ENCODE data around the gene ZNF648.

DNA sequence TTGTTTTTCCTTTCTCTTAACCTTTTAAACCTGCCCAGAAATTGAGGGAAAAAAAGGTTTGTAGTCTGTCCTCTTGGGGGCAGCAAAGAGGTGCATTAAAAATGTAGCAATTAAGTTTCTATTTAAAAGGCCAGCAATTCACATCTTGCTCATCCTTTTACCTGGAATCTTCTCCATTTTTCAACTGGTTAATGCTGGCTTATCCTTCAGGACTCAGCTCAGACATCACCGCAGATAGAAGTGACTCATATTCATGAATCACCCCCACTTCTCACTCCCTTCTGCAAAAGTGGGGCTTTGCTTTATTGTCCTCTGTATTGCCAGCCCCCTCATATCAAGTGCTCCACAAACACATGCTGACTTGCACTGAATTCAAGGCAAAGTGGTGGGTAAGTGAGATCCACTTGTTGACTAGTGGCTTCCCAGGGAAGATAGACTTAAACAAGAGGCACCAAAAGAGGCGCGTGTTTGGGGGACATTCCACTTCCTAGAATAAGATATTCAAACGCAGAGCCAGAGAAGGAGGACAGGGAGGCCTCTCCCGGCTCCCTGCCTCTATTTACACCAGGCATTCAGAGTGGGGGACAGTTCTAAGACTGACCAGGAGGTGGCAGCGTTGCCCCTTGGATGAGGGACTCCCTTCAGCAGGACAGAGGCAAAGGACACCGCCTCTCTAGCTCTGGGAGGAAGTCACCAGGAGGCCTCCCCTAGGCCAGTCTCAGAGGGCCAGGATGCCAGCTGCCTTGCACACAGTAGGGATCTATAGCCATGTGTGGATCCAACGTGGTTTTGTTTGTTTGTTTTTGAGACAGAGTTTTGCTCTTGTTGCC, 23.2 kb upstream of the ZNF648 start:
- TF ChIP-seq, protein P1, sequence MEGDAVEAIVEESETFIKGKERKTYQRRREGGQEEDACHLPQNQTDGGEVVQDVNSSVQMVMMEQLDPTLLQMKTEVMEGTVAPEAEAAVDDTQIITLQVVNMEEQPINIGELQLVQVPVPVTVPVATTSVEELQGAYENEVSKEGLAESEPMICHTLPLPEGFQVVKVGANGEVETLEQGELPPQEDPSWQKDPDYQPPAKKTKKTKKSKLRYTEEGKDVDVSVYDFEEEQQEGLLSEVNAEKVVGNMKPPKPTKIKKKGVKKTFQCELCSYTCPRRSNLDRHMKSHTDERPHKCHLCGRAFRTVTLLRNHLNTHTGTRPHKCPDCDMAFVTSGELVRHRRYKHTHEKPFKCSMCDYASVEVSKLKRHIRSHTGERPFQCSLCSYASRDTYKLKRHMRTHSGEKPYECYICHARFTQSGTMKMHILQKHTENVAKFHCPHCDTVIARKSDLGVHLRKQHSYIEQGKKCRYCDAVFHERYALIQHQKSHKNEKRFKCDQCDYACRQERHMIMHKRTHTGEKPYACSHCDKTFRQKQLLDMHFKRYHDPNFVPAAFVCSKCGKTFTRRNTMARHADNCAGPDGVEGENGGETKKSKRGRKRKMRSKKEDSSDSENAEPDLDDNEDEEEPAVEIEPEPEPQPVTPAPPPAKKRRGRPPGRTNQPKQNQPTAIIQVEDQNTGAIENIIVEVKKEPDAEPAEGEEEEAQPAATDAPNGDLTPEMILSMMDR (IDR thresholded peaks at IDR 0.05; ENCODE audit: low read depth, low read length, missing input control) = peak; percentile 96
- TF ChIP-seq RAD21 (IDR thresholded peaks at IDR 0.05) = peak; percentile 94 to 95
- no peak for TF ChIP-seq MAX (IDR thresholded peaks at IDR 0.05)
- no peak for TF ChIP-seq JUND (IDR thresholded peaks at IDR 0.05)
- TF ChIP-seq, protein P2, sequence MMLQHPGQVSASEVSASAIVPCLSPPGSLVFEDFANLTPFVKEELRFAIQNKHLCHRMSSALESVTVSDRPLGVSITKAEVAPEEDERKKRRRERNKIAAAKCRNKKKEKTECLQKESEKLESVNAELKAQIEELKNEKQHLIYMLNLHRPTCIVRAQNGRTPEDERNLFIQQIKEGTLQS (IDR thresholded peaks at IDR 0.05) = no peak
- TF ChIP-seq HNF4A (conservative IDR thresholded peaks at IDR 0.05) = no peak
- no peak for TF ChIP-seq RXRA (IDR thresholded peaks at IDR 0.05)

All from liver (tissue), 3 donors.